PC-3 (cell line): ENCODE results near the gene PIAS2.

Experiments
- CTCF ChIP-seq: fragments of 300-600 bp; sonication (generic); conservative IDR thresholded peaks from 2 replicates; pipeline ENCODE4 v1.5.1; 2017; ENCODE audit warnings: antibody characterized with exemption, low read depth, mild to moderate bottlenecking, low read length
- EZH2 ChIP-seq: fragments of 300-600 bp; sonication (generic); IDR thresholded peaks from one replicate; pipeline ENCODE4 v1.6.1; 2017; ENCODE audit warnings: antibody characterized with exemption, mild to moderate bottlenecking, low read length; ENCODE audit not compliant: unreplicated experiment
- EZH2phosphoT487 ChIP-seq: fragments of 300-600 bp; sonication (generic); IDR thresholded peaks from 2 replicates; pipeline ENCODE4 v1.6.1; 2018; ENCODE audit warnings: mild to moderate bottlenecking, antibody characterized with exemption, low read length, borderline replicate concordance

GRCh38 chr18:46953195-46953594, 35.9 kb upstream of the PIAS2 start:
- TF ChIP-seq CTCF (no peak), EZH2 (no peak), EZH2phosphoT487 (no peak)
